ENCODE data around the gene ARHGAP26.

The ARHGAP26 gene

GRCh38 chr5:143236682-143237081 lies 466.5 kb downstream of the ARHGAP26 start:
- no peak for DNase-seq

GRCh38 chr5:143237664-143238063 lies 467.5 kb downstream of the ARHGAP26 start:
- DNase-seq = no peak

GRCh38 chr5:143238620-143239019 lies 468.4 kb downstream of the ARHGAP26 start:
- no peak for DNase-seq

- DNase-seq = peak; percentile 27
Measured at GRCh38 chr5:143239882-143240518, 469.8 kb downstream of the ARHGAP26 start.

GRCh38 chr5:143241892-143242291 lies 471.7 kb downstream of the ARHGAP26 start:
- DNase-seq = no peak

GRCh38 chr5:143243103-143243502 lies 472.9 kb downstream of the ARHGAP26 start:
- DNase-seq = no peak

- DNase-seq = no peak
Measured at GRCh38 chr5:143244000-143244736, 474.0 kb downstream of the ARHGAP26 start.

GRCh38 chr5:143244990-143245389 lies 474.8 kb downstream of the ARHGAP26 start:
- DNase-seq = no peak

- DNase-seq = no peak
Measured at GRCh38 chr5:143245929-143246561, 475.9 kb downstream of the ARHGAP26 start.

- no peak for DNase-seq
Measured at GRCh38 chr5:143247134-143247815, 477.1 kb downstream of the ARHGAP26 start.

- DNase-seq = no peak
Measured at GRCh38 chr5:143248391-143248790, 478.2 kb downstream of the ARHGAP26 start.

- DNase-seq = peak; percentile 13
Measured at GRCh38 chr5:143248822-143249579, 478.8 kb downstream of the ARHGAP26 start.

GRCh38 chr5:143249851-143250250 lies 479.7 kb downstream of the ARHGAP26 start:
- DNase-seq = no peak

- DNase-seq = peak; percentile 40
Measured at GRCh38 chr5:143251190-143251589, 481.0 kb downstream of the ARHGAP26 start.

GRCh38 chr5:143251946-143252345 lies 481.8 kb downstream of the ARHGAP26 start:
- no peak for DNase-seq

- DNase-seq = no peak
Measured at GRCh38 chr5:143254819-143255218, 484.6 kb downstream of the ARHGAP26 start.

GRCh38 chr5:143258559-143259253 lies 488.5 kb downstream of the ARHGAP26 start:
- no peak for DNase-seq

GRCh38 chr5:143259254-143259605 lies 489.1 kb downstream of the ARHGAP26 start:
- DNase-seq = no peak

GRCh38 chr5:143261748-143262392 lies 491.7 kb downstream of the ARHGAP26 start:
- peak; percentile 97 for DNase-seq

GRCh38 chr5:143262393-143263174 lies 492.4 kb downstream of the ARHGAP26 start:
- DNase-seq = peak; percentile 94
